AG10803 (cell line): ENCODE data around the gene FTO.

Experiments used
- DNase-seq: peaks from one replicate; pipeline ENCODE4 v3.0.0; 2010; ENCODE audit warnings: low read depth
- H3K4me3 ChIP-seq: 2 replicates; pipeline ENCODE4 v1.5.1; 2011; ENCODE audit warnings: mild to moderate bottlenecking, low read length, control low read depth
- CTCF ChIP-seq: conservative IDR thresholded peaks from 2 replicates; pipeline ENCODE4 v1.5.1; 2011; ENCODE audit warnings: mild to moderate bottlenecking, low read length, control low read depth, inconsistent platforms

The FTO gene

GRCh38 chr16:53771655-53772497 lies 67.9 kb downstream of the FTO start:
- no peak for TF ChIP-seq CTCF
- DNase-seq: peak; percentile 65
- no peak overlapping the region for H3K4me3 ChIP-seq

- TF ChIP-seq CTCF: peak; percentile 85
- DNase-seq: peak; percentile 83
- H3K4me3 ChIP-seq: no peak overlapping the region
These were observed 69.3 kb downstream of the FTO start for GRCh38 chr16:53773150-53773846.

GRCh38 chr16:53773881-53774280 lies 69.9 kb downstream of the FTO start:
- peak; percentile 52 for DNase-seq
- no peak overlapping the region for H3K4me3 ChIP-seq
- no peak for TF ChIP-seq CTCF

- DNase-seq: no peak
- H3K4me3 ChIP-seq: no peak overlapping the region
- TF ChIP-seq CTCF: no peak
These were observed 71.3 kb downstream of the FTO start for GRCh38 chr16:53775106-53775820.

- no peak overlapping the region for H3K4me3 ChIP-seq
- peak; percentile 98 for DNase-seq
- TF ChIP-seq CTCF: no peak
These were observed 72.0 kb downstream of the FTO start for GRCh38 chr16:53775821-53776431.

- no peak for TF ChIP-seq CTCF
- no peak overlapping the region for H3K4me3 ChIP-seq
- no peak for DNase-seq
These were observed 75.2 kb downstream of the FTO start for GRCh38 chr16:53779186-53779585.
